ENCODE measurements around the gene GAN. TPM values are rescaled to one million over a fixed set of nuclear protein-coding genes. Genes with fewer than 3 reads are reported as not detected.

The GAN gene
- total and polyA plus RNA-seq, 9 donors = 1.1 to 11.5 (median 9.0) TPM

GRCh38 chr16:81384006-81384405 is 69.2 kb downstream of the GAN start:
- H3K27me3 ChIP-seq = no peaks in the 10 kb centered on the region
- peak overlapping the region in 1 of 2 donors; percentile 8 for H3K27ac ChIP-seq
- no peak overlapping the region for H3K4me3 ChIP-seq
- no peaks in the 10 kb centered on the region for H3K36me3 ChIP-seq
- no peaks in the 10 kb centered on the region for H3K9me3 ChIP-seq
- TF ChIP-seq, protein P1, sequence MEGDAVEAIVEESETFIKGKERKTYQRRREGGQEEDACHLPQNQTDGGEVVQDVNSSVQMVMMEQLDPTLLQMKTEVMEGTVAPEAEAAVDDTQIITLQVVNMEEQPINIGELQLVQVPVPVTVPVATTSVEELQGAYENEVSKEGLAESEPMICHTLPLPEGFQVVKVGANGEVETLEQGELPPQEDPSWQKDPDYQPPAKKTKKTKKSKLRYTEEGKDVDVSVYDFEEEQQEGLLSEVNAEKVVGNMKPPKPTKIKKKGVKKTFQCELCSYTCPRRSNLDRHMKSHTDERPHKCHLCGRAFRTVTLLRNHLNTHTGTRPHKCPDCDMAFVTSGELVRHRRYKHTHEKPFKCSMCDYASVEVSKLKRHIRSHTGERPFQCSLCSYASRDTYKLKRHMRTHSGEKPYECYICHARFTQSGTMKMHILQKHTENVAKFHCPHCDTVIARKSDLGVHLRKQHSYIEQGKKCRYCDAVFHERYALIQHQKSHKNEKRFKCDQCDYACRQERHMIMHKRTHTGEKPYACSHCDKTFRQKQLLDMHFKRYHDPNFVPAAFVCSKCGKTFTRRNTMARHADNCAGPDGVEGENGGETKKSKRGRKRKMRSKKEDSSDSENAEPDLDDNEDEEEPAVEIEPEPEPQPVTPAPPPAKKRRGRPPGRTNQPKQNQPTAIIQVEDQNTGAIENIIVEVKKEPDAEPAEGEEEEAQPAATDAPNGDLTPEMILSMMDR (IDR thresholded peaks at IDR 0.05) = no peak
- TF ChIP-seq EP300 (IDR thresholded peaks at IDR 0.05) (no peak), POLR2A (IDR thresholded peaks at IDR 0.05) (no peak)
- DNase-seq = no peak
- intact Hi-C loops (cut with DNase I) = no loop called here
- peaks cover 10% of the 10 kb centered on the region for H3K4me1 ChIP-seq (ENCODE audit: insufficient read depth)

DNA sequence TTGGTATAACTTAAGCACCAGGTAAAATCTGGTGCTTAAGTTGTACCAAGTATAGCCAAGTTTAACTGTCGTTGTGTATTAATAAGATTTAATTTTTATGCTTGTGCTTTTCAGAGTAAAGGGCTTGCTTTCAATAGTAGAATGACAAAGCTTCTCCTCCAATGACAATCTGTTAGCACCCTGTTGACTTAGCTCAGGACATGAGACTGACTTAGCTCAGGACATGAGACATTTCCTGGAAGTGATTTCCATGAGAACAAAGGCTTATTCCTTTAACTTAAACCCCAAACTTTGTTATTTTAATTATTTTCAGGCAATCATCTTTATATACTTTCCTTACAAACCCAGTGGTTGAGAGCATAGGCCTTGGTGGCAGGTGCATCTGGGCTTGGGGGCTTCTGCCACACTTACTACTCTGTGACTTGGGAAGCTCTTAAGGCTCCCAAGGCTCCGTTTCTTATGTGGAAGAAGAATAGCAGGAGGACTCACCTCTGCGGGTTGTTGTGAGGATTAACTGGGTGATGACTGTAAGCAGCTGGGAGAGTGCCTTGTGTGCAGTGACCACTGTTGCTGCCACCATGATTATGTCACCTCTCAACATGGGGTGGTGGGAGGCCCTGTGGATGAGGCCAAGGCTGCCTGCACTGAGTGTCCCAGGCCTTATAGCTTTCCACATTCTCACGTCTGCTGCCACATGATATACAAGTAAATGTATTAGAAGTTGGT is 70.4 kb downstream of the GAN start:
- Histone ChIP-seq H3K4me3 (no peak overlapping the region), H3K4me1 (ENCODE audit: insufficient read depth) (peaks cover 10% of the 10 kb centered on the region), H3K27me3 (no peaks in the 10 kb centered on the region), H3K36me3 (no peaks in the 10 kb centered on the region), H3K27ac (peak overlapping the region; percentile 8 to 28), H3K9me3 (no peaks in the 10 kb centered on the region)
- WGBS, 3 donors = 92 to 94% (median 93%) methylated on average over 4 of the region's 4 CpGs
- TF ChIP-seq EP300 (IDR thresholded peaks at IDR 0.05) = no peak
- TF ChIP-seq POLR2A (IDR thresholded peaks at IDR 0.05) = no peak
- TF ChIP-seq, protein P1 (IDR thresholded peaks at IDR 0.05) = no peak
- intact Hi-C loops (cut with DNase I) = no loop called here
- DNase-seq = no peak

- intact Hi-C loops (cut with DNase I) = no loop called here
- H3K4me1 ChIP-seq (ENCODE audit: insufficient read depth) = peaks cover 10% of the 10 kb centered on the region
- no peaks in the 10 kb centered on the region for H3K27me3 ChIP-seq
- H3K9me3 ChIP-seq = no peaks in the 10 kb centered on the region
- H3K36me3 ChIP-seq = no peaks in the 10 kb centered on the region
- H3K27ac ChIP-seq = no peak overlapping the region
- H3K4me3 ChIP-seq = no peak overlapping the region
- DNase-seq = no peak
- 88 to 94% (median 94%) methylated on average over 14 of the region's 14 CpGs for WGBS, 3 donors
- TF ChIP-seq EP300 (IDR thresholded peaks at IDR 0.05) (no peak), POLR2A (IDR thresholded peaks at IDR 0.05) (no peak)
- TF ChIP-seq, protein P1 (IDR thresholded peaks at IDR 0.05) = no peak
Measured at GRCh38 chr16:81388357-81388756, 73.6 kb downstream of the GAN start.

DNA sequence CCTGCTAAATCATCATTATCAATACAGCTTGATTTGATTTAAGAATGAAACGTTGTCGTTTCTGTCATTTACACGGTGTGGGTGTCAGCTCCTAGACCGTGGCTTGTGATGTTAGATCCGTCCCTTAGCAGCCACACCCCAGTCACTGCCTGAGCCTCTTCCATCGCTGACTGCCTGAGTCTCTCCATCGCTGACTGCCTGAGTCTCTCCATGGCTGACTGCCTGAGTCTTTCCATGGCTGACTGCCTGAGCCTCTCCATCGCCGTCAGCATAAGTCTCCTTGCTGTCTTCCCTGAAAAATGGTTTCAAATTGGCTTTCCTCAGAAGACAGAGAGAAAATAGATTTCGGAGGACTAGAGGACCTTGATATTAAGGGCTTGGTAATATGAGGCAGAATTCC is 76.1 kb downstream of the GAN start:
- no peaks in the 10 kb centered on the region for H3K9me3 ChIP-seq
- H3K4me1 ChIP-seq (ENCODE audit: insufficient read depth) = peaks cover 9% of the 10 kb centered on the region
- no peak for DNase-seq
- 92 to 95% (median 95%) methylated on average over 10 of the region's 10 CpGs for WGBS, 3 donors
- no peaks in the 10 kb centered on the region for H3K27me3 ChIP-seq
- intact Hi-C loops (cut with DNase I) = no loop called here
- TF ChIP-seq, protein P1 (IDR thresholded peaks at IDR 0.05) = no peak
- TF ChIP-seq EP300 (IDR thresholded peaks at IDR 0.05) = no peak
- no peak for TF ChIP-seq POLR2A (IDR thresholded peaks at IDR 0.05)
- H3K36me3 ChIP-seq = no peaks in the 10 kb centered on the region
- no peak overlapping the region for H3K27ac ChIP-seq
- H3K4me3 ChIP-seq = no peak overlapping the region
